B cell (primary cell): ENCODE results near the gene CKS2. TPM values are rescaled to one million over a fixed set of nuclear protein-coding genes. Genes with fewer than 3 reads are reported as not detected.

Source experiments
- ATAC-seq: fragments of 200-7000 bp; cut with Tn5 transposase; one replicate; pipeline ENCODE4 v1.10.0; 2021; ENCODE audit warnings: low read depth, mild to moderate bottlenecking, moderate number of reproducible peaks, moderate library complexity
- CTCF ChIA-PET: fragments of 350-600 bp; sonication (Branson Sonifier 250); formaldehyde crosslinking; loops from one replicate; lab custom pipeline; 2021; ENCODE audit warnings: antibody characterized with exemption, inconsistent platforms; lab: Charles Lee
- POLR2A ChIA-PET: fragments of 350-600 bp; sonication (Branson Sonifier 250); formaldehyde crosslinking; loops from one replicate; lab custom pipeline; 2021; ENCODE audit warnings: antibody characterized with exemption; lab: Charles Lee
- DNase-seq: peaks from one replicate; pipeline ENCODE4 v3.0.0; 2013
- H2AFZ ChIP-seq: 2 replicates; pipeline ENCODE4 v1.6.1; 2012; ENCODE audit warnings: mild to moderate bottlenecking, low read depth, low read length; ENCODE audit not compliant: insufficient read depth, poor library complexity, severe bottlenecking
- H3K27ac ChIP-seq, 2 donors: 1 replicate in 1 of 2; 2 replicates in 1 of 2; pipeline ENCODE4 v1.5.1; 2012 to 2013; ENCODE audit warnings: low read length in 2 of 2, mild to moderate bottlenecking in 2 of 2, moderate library complexity in 1 of 2
- H3K27me3 ChIP-seq, 4 experiments: fragments of 200-600 bp in 1 of 4; sonication (generic) in 1 of 4; replicated peaks in 1 of 4; 1 replicate in 2 of 4; 2 replicates in 2 of 4; pipeline versions ENCODE4 v1.6.1 to v1.7.0; 2013 to 2016; ENCODE audit warnings: low read length in 3 of 4, mild to moderate bottlenecking in 2 of 4, mixed read lengths in 1 of 4, moderate library complexity in 1 of 4; ENCODE audit not compliant: insufficient read depth in 4 of 4, control insufficient read depth in 3 of 4; ENCODE audit errors: control extremely low read depth in 1 of 4
- H3K36me3 ChIP-seq, 2 experiments: replicated peaks in 1 of 2; 1 replicate in 1 of 2; 2 replicates in 1 of 2; pipeline versions ENCODE4 v1.6.1 to v1.7.1; 2013; ENCODE audit warnings: low read length in 1 of 2; ENCODE audit not compliant: insufficient read depth in 2 of 2, control insufficient read depth in 1 of 2; ENCODE audit errors: control extremely low read depth in 1 of 2, extremely low read depth in 1 of 2
- H3K4me1 ChIP-seq, 2 donors: fragments of 200-600 bp in 1 of 2; sonication (generic) in 1 of 2; 1 replicate in 1 of 2; 2 replicates in 1 of 2; pipeline versions ENCODE4 v1.5.1 to v1.6.1; 2013 to 2017; ENCODE audit warnings: low read length in 2 of 2; ENCODE audit not compliant: control insufficient read depth in 2 of 2, insufficient read depth in 2 of 2
- H3K4me2 ChIP-seq: replicated peaks from 2 replicates; pipeline ENCODE3; 2012; ENCODE audit warnings: mild to moderate bottlenecking, low read depth, low read length; ENCODE audit not compliant: poor library complexity, severe bottlenecking
- H3K4me3 ChIP-seq, 5 experiments: fragments of 200-600 bp in 1 of 5; sonication (generic) in 1 of 5; 1 replicate in 3 of 5; 2 replicates in 2 of 5; pipeline versions ENCODE4 v1.5.1 to v1.7.0; 2011 to 2016; ENCODE audit warnings: low read length in 4 of 5, mild to moderate bottlenecking in 4 of 5, low read depth in 2 of 5, control low read depth in 1 of 5, moderate library complexity in 1 of 5; ENCODE audit not compliant: insufficient read depth in 1 of 5; ENCODE audit errors: control extremely low read depth in 1 of 5, extremely low read depth in 1 of 5
- H3K79me2 ChIP-seq: fragments of 200-600 bp; sonication (generic); one replicate; pipeline ENCODE4 v1.6.0; 2016; ENCODE audit warnings: low read length; ENCODE audit not compliant: control insufficient read depth, insufficient read depth
- H3K9ac ChIP-seq: fragments of 200-600 bp; sonication (generic); 2 replicates; pipeline ENCODE4 v1.6.1; 2017; ENCODE audit warnings: mild to moderate bottlenecking, low read length, moderate library complexity
- H3K9me3 ChIP-seq, 3 donors: one replicate each; pipeline versions ENCODE4 v1.6.1 to v1.7.1; 2013; ENCODE audit warnings: low read length in 2 of 3; ENCODE audit not compliant: control insufficient read depth in 2 of 3, insufficient read depth in 1 of 3; ENCODE audit errors: control extremely low read depth in 1 of 3
- H4K20me1 ChIP-seq: 2 replicates; pipeline ENCODE4 v1.6.0; 2012; ENCODE audit warnings: mild to moderate bottlenecking, low read length; ENCODE audit not compliant: insufficient read depth, control insufficient read depth, poor library complexity, severe bottlenecking
- H3K27ac Mint-ChIP-seq: one replicate; pipeline ENCODE4 v1.8.0; 2021; ENCODE audit warnings: mixed read lengths
- H3K27me3 Mint-ChIP-seq: one replicate; pipeline ENCODE4 v1.8.0; 2021; ENCODE audit warnings: mixed read lengths
- H3K4me1 Mint-ChIP-seq: one replicate; pipeline ENCODE4 v1.8.0; 2021; ENCODE audit warnings: mixed read lengths
- H3K4me3 Mint-ChIP-seq: one replicate; pipeline ENCODE4 v1.8.0; 2021; ENCODE audit warnings: mixed read lengths
- H3K9me3 Mint-ChIP-seq: one replicate; pipeline ENCODE4 v1.8.0; 2022; ENCODE audit warnings: mixed read lengths; ENCODE audit not compliant: insufficient read depth
- CTCF ChIP-seq: fragments of 200-600 bp; IDR thresholded peaks from one replicate; pipeline ENCODE4 v1.8.0; 2022; ENCODE audit warnings: antibody characterized with exemption, mild to moderate bottlenecking
- EZH2 ChIP-seq: IDR thresholded peaks from 2 replicates; pipeline ENCODE4 v1.6.1; 2012; ENCODE audit warnings: borderline replicate concordance, low read depth, mild to moderate bottlenecking, moderate library complexity, low read length; ENCODE audit not compliant: insufficient read depth, poor library complexity, severe bottlenecking
- WGBS: methylation state at CpG from one replicate; pipeline ENCODE4 v1.1.5; 2013; ENCODE audit warnings: missing lambda C conversion rate; ENCODE audit not compliant: insufficient coverage; 5-methylcytosine and 5-hydroxymethylcytosine counted together
- intact Hi-C: fragments of 100-400 bp; cut with micrococcal nuclease; formaldehyde crosslinking; loops from one replicate; pipeline ENCODE4 v1.10.0; 2022
- polyA plus RNA-seq: library from polyadenylated mRNA; depleted of rRNA; stranded (reverse); fragments of >200 nt; gene quantifications from 2 replicates; pipeline ENCODE4 v1.2.3, GENCODE V29; 2012
- total RNA-seq, 2 donors: library from RNA; stranded (reverse); fragments of 120-200 nt in 1 of 2; gene quantifications; 1 replicate in 1 of 2; 2 replicates in 1 of 2; pipeline versions ENCODE4 v1.2.3 to v1.2.4, GENCODE V29; 2013 to 2022

Gene CKS2
- total and polyA plus RNA-seq, 2 donors (not counting 1 experiment from before 2014, with no cell fraction given) = 11.5 to 64.4 TPM

- ChIA-PET CTCF (interaction anchor here (0.8 to 1.7 kb wide), 6 partner anchors 8 to 201 kb away, joined by 3 to 5 read pairs (median 4); no protein-coding TSS in a partner anchor), POLR2A (no interaction called here)
- Mint-ChIP-seq H3K9me3 (no peaks in the 10 kb centered on the region), H3K4me3 (no peak overlapping the region), H3K27me3 (no peaks in the 10 kb centered on the region), H3K27ac (no peak overlapping the region), H3K4me1 (peaks cover 8% of the 10 kb centered on the region)
- intact Hi-C loops = no loop called here
- Histone ChIP-seq H4K20me1 (peaks cover 28% of the 10 kb centered on the region), H3K4me3 (no peak overlapping the region), H3K9me3 (no peaks in the 10 kb centered on the region), H3K4me2 (no peak overlapping the region), H3K4me1 (peaks cover 0 to 7% of the 10 kb centered on the region in 2 donors), H3K27me3 (no peaks in the 10 kb centered on the region), H3K9ac (no peak overlapping the region), H2AFZ (no peak overlapping the region), H3K36me3 (peaks cover 15 to 92% of the 10 kb centered on the region in 2 experiments), H3K27ac (no peak overlapping the region), H3K79me2 (peaks cover 16% of the 10 kb centered on the region)
- ATAC-seq = no peak
- 100% methylated on average over 4 of the region's 5 CpGs for WGBS
- DNase-seq = no peak
- TF ChIP-seq CTCF = no peak
- TF ChIP-seq EZH2 = no peak
These were observed 36.7 kb downstream of the CKS2 start for GRCh38 chr9:89347651-89348050.

- WGBS = 97% methylated on average over 5 of the region's 6 CpGs
- H3K27ac Mint-ChIP-seq = no peak overlapping the region
- H4K20me1 ChIP-seq = peaks cover 33% of the 10 kb centered on the region
- ChIA-PET CTCF (no interaction called here), POLR2A (no interaction called here)
- TF ChIP-seq CTCF = no peak
- no peak for TF ChIP-seq EZH2
- H3K9me3 Mint-ChIP-seq = no peaks in the 10 kb centered on the region
- H3K27ac ChIP-seq = no peak overlapping the region
- H2AFZ ChIP-seq = no peak overlapping the region
- no peak overlapping the region for H3K4me3 ChIP-seq
- H3K27me3 ChIP-seq = no peaks in the 10 kb centered on the region
- peaks cover 0 to 7% of the 10 kb centered on the region in 2 donors for H3K4me1 ChIP-seq
- H3K4me1 Mint-ChIP-seq = peaks cover 9% of the 10 kb centered on the region
- DNase-seq (no peak), ATAC-seq (no peak)
- no peak overlapping the region for H3K4me2 ChIP-seq
- H3K9me3 ChIP-seq = no peaks in the 10 kb centered on the region
- peaks cover 24% of the 10 kb centered on the region for H3K79me2 ChIP-seq
- peaks cover 13 to 98% of the 10 kb centered on the region in 2 experiments for H3K36me3 ChIP-seq
- intact Hi-C loops = no loop called here
- no peaks in the 10 kb centered on the region for H3K27me3 Mint-ChIP-seq
- no peak overlapping the region for H3K4me3 Mint-ChIP-seq
- no peak overlapping the region for H3K9ac ChIP-seq
These were observed 38.6 kb downstream of the CKS2 start for GRCh38 chr9:89349607-89350006.
